Endothelial cell of umbilical vein (primary cell): ENCODE measurements around the gene TLN1. TPM values are rescaled to one million over a fixed set of nuclear protein-coding genes. Genes with fewer than 3 reads are reported as not detected.

Experiments used
- BruUV-seq: library from RNA; stranded (reverse); fragments of 400-500 nt; replicated peaks from 2 replicates; lab custom pipeline; 2021; lab: Mats Ljungman, UMichigan
- CTCF ChIA-PET: fragments of 300-600, 350-600 bp; sonication (Branson Sonifier 250); formaldehyde crosslinking; loops from one replicate; lab custom pipeline; 2021; ENCODE audit warnings: antibody characterized with exemption, inconsistent platforms; lab: Charles Lee
- POLR2A ChIA-PET: fragments of 300-600, 350-600 bp; sonication (Branson Sonifier 250); formaldehyde crosslinking; loops from one replicate; lab custom pipeline; 2021; ENCODE audit warnings: antibody characterized with exemption, inconsistent platforms; lab: Charles Lee
- DNase-seq: peaks from one replicate; pipeline ENCODE4 v3.0.0-alpha.2; 2011; ENCODE audit warnings: low read depth, low spot score
- FAIRE-seq: peaks from 2 replicates; lab custom pipeline; 2011; peaks lifted over from hg19 to GRCh38; lab: Jason Lieb, UNC
- H2AFZ ChIP-seq: 2 replicates; pipeline ENCODE4 v1.6.0; 2012; ENCODE audit warnings: low read depth, low read length, control low read depth, inconsistent platforms
- H3K27ac ChIP-seq: 2 replicates; pipeline ENCODE4 v1.5.1; 2011; ENCODE audit warnings: low read depth, mild to moderate bottlenecking, control low read depth, low read length, moderate library complexity; ENCODE audit not compliant: insufficient read depth
- H3K27me3 ChIP-seq, 2 experiments: 2 replicates each; pipeline versions ENCODE4 v1.6.0 to v1.6.1; 2011; ENCODE audit warnings: low read length in 2 of 2, mixed read lengths in 1 of 2; ENCODE audit not compliant: control insufficient read depth in 2 of 2, insufficient read depth in 2 of 2
- H3K36me3 ChIP-seq, 2 experiments: 2 replicates in 1 of 2; 3 replicates in 1 of 2; pipeline ENCODE4 v1.5.1; 2011; ENCODE audit warnings: low read length in 2 of 2, mild to moderate bottlenecking in 1 of 2, moderate library complexity in 1 of 2; ENCODE audit not compliant: control insufficient read depth in 2 of 2, insufficient read depth in 2 of 2; ENCODE audit errors: extremely low read depth in 1 of 2
- H3K4me1 ChIP-seq: 3 replicates; pipeline ENCODE4 v1.5.1; 2011; ENCODE audit warnings: mild to moderate bottlenecking, low read length; ENCODE audit not compliant: control insufficient read depth, insufficient read depth; ENCODE audit errors: extremely low read depth
- H3K4me2 ChIP-seq: 2 replicates; pipeline ENCODE4 v1.6.1; 2011; ENCODE audit warnings: low read length, control low read depth, mixed read lengths; ENCODE audit not compliant: insufficient read depth
- H3K4me3 ChIP-seq, 3 experiments: fragments of 200-600 bp in 1 of 3; sonication (generic), shearing (Covaris generic) in 1 of 3; replicated peaks in 1 of 3; 2 replicates each; pipeline ENCODE4 v1.5.1; 2011 to 2016; ENCODE audit warnings: control low read depth in 3 of 3, low read length in 3 of 3, mild to moderate bottlenecking in 2 of 3, inconsistent platforms in 1 of 3, low read depth in 1 of 3, moderate library complexity in 1 of 3; ENCODE audit not compliant: insufficient read depth in 1 of 3
- H3K79me2 ChIP-seq: 2 replicates; pipeline ENCODE4 v1.6.0; 2012; ENCODE audit warnings: low read length, inconsistent platforms; ENCODE audit not compliant: control insufficient read depth, insufficient read depth
- H3K9ac ChIP-seq: replicated peaks from 2 replicates; pipeline ENCODE3; 2011; ENCODE audit warnings: low read length, control low read depth; ENCODE audit not compliant: insufficient read depth; ENCODE audit errors: extremely low read depth
- H3K9me1 ChIP-seq: replicated peaks from 3 replicates; pipeline ENCODE4 v1.6.0; 2011; ENCODE audit warnings: mild to moderate bottlenecking, low read length; ENCODE audit not compliant: control insufficient read depth, insufficient read depth; ENCODE audit errors: extremely low read depth
- H3K9me3 ChIP-seq: replicated peaks from 2 replicates; pipeline ENCODE4 v1.5.1; 2012; ENCODE audit warnings: low read length, inconsistent platforms; ENCODE audit not compliant: control insufficient read depth, insufficient read depth
- H4K20me1 ChIP-seq: replicated peaks from 2 replicates; pipeline ENCODE3; 2011; ENCODE audit warnings: mild to moderate bottlenecking, low read length; ENCODE audit not compliant: control insufficient read depth, insufficient read depth; ENCODE audit errors: extremely low read depth
- EZH2 ChIP-seq: IDR thresholded peaks from 2 replicates; pipeline ENCODE4 v1.6.1; 2012; ENCODE audit warnings: borderline replicate concordance, low read depth, mild to moderate bottlenecking, moderate library complexity, low read length, inconsistent platforms; ENCODE audit not compliant: severe bottlenecking
- FOS ChIP-seq: IDR thresholded peaks from 2 replicates; pipeline ENCODE4 v1.6.1; 2011; ENCODE audit warnings: mild to moderate bottlenecking, low read length, moderate library complexity, borderline replicate concordance; ENCODE audit not compliant: insufficient read depth
- GATA2 ChIP-seq: IDR thresholded peaks from 2 replicates; pipeline ENCODE4 v1.7.0; 2011; ENCODE audit warnings: low read depth, mild to moderate bottlenecking, moderate library complexity, mixed read lengths, low read length; ENCODE audit not compliant: insufficient read length, insufficient read depth
- JUN ChIP-seq: IDR thresholded peaks from 2 replicates; pipeline ENCODE4 v1.6.1; 2011; ENCODE audit warnings: borderline replicate concordance, low read depth; ENCODE audit not compliant: insufficient read length, insufficient read depth
- MYC ChIP-seq: IDR thresholded peaks from one replicate; pipeline ENCODE4 v1.6.1; 2011; ENCODE audit warnings: mild to moderate bottlenecking, low read depth, low read length
- POLR2A ChIP-seq: IDR thresholded peaks from 2 replicates; pipeline ENCODE4 v1.6.1; 2012; ENCODE audit warnings: low read depth, mild to moderate bottlenecking, control low read depth, low read length
- POLR2AphosphoS5 ChIP-seq: IDR thresholded peaks from 2 replicates; pipeline ENCODE4 v1.6.1; 2012; ENCODE audit warnings: low read depth, mild to moderate bottlenecking, control low read depth, low read length, moderate library complexity; ENCODE audit not compliant: insufficient read depth
- dilution Hi-C: fragments of 300-500 bp; cut with MboI; formaldehyde crosslinking; loops from one replicate; pipeline ENCODE4 v1.15.0; 2019; ENCODE audit warnings: low sequenced_read_pairs; ENCODE audit not compliant: extremely low pct_ligation_motif_present
- intact Hi-C: fragments of 100-400 bp; cut with micrococcal nuclease; formaldehyde crosslinking; loops from one replicate; pipeline ENCODE4 v1.10.0; 2022
- polyA plus RNA-seq, 4 experiments: library from polyadenylated mRNA; depleted of rRNA in 3 of 4; stranded (reverse) in 3 of 4; unstranded in 1 of 4; fragments of >200 nt; gene quantifications; 2 replicates each; pipeline versions ENCODE4 v1.2.1 to v1.2.3, GENCODE V29; 2011 to 2012; ENCODE audit warnings: missing spikeins in 1 of 4
- total RNA-seq: library from RNA; stranded (reverse); gene quantifications from 2 replicates; pipeline ENCODE4 v1.2.3, GENCODE V29; 2021
- TF ChIP-seq, protein P1 (sequence below), 2 donors: IDR thresholded peaks; 1 replicate in 1 of 2; 2 replicates in 1 of 2; pipeline ENCODE4 v1.5.1; 2011; ENCODE audit warnings: low read length in 2 of 2, mild to moderate bottlenecking in 2 of 2, moderate library complexity in 2 of 2, control low read depth in 1 of 2, inconsistent platforms in 1 of 2, low read depth in 1 of 2; ENCODE audit not compliant: insufficient read depth in 1 of 2; ENCODE audit errors: extremely low read depth in 1 of 2
- TF ChIP-seq, protein P2 (sequence below): IDR thresholded peaks from 2 replicates; pipeline ENCODE4 v1.6.1; 2011; ENCODE audit not compliant: insufficient read depth, insufficient read length

TLN1 gene
- total and polyA plus RNA-seq, 2 donors (not counting 3 experiments of a cell fraction or from before 2014, with no cell fraction given): 120 to 450 TPM

DNA sequence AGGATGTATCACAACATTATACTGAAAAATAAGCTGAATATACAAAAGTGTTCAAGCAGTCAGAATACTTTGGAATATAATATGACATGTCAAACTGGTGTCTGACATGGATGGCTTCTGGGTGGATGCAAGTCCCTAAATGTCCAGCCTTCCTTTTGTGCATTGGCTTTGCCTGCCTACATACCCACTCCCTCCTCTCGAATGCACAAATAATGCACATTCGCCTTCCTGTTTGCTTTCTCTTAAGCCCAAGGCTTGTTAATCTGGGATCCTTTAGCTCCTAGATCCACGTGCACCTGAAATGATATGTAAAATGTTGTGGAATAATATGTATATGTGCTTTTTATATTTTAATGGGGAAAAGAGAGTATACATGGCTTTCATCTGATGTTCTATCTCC lies 46.5 kb upstream of the TLN1 start:
- Histone ChIP-seq H2AFZ (no peak overlapping the region), H3K4me3 (no peak overlapping the region), H3K9me3 (no peaks in the 10 kb centered on the region), H3K4me1 (peaks cover 14% of the 10 kb centered on the region), H3K9me1 (no peaks in the 10 kb centered on the region), H4K20me1 (no peaks in the 10 kb centered on the region), H3K36me3 (no peaks in the 10 kb centered on the region), H3K9ac (no peak overlapping the region), H3K4me2 (no peak overlapping the region), H3K79me2 (no peaks in the 10 kb centered on the region), H3K27me3 (no peaks in the 10 kb centered on the region), H3K27ac (no peak overlapping the region)
- POLR2A ChIA-PET: interaction anchor here (0.5 kb wide), 1 partner anchor 25 kb away, joined by 3 read pairs; no protein-coding TSS in a partner anchor
- dilution Hi-C loops: no loop called here
- FAIRE-seq (no peak), DNase-seq (no peak)
- no TSS peak for BruUV-seq
- intact Hi-C loops: no loop called here
- no peak for TF ChIP-seq POLR2A
- no peak for TF ChIP-seq EZH2
- no peak for TF ChIP-seq FOS
- TF ChIP-seq, protein P1, sequence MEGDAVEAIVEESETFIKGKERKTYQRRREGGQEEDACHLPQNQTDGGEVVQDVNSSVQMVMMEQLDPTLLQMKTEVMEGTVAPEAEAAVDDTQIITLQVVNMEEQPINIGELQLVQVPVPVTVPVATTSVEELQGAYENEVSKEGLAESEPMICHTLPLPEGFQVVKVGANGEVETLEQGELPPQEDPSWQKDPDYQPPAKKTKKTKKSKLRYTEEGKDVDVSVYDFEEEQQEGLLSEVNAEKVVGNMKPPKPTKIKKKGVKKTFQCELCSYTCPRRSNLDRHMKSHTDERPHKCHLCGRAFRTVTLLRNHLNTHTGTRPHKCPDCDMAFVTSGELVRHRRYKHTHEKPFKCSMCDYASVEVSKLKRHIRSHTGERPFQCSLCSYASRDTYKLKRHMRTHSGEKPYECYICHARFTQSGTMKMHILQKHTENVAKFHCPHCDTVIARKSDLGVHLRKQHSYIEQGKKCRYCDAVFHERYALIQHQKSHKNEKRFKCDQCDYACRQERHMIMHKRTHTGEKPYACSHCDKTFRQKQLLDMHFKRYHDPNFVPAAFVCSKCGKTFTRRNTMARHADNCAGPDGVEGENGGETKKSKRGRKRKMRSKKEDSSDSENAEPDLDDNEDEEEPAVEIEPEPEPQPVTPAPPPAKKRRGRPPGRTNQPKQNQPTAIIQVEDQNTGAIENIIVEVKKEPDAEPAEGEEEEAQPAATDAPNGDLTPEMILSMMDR (IDR thresholded peaks at IDR 0.05; ENCODE audit: extremely low read depth in 1 of 2, insufficient read depth in 1 of 2, low read depth in 1 of 2, low read length in 2 of 2): no peak
- TF ChIP-seq JUN: no peak
- TF ChIP-seq POLR2AphosphoS5: no peak
- TF ChIP-seq MYC: no peak
- TF ChIP-seq GATA2: no peak
- TF ChIP-seq, protein P2, sequence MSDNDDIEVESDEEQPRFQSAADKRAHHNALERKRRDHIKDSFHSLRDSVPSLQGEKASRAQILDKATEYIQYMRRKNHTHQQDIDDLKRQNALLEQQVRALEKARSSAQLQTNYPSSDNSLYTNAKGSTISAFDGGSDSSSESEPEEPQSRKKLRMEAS: no peak
- CTCF ChIA-PET: interaction anchor here (1.3 to 2.0 kb wide), 4 partner anchors 10 to 104 kb away, joined by 3 to 6 read pairs (median 6); no protein-coding TSS in a partner anchor
